ENCODE results near the gene SUPT5H.

DNA sequence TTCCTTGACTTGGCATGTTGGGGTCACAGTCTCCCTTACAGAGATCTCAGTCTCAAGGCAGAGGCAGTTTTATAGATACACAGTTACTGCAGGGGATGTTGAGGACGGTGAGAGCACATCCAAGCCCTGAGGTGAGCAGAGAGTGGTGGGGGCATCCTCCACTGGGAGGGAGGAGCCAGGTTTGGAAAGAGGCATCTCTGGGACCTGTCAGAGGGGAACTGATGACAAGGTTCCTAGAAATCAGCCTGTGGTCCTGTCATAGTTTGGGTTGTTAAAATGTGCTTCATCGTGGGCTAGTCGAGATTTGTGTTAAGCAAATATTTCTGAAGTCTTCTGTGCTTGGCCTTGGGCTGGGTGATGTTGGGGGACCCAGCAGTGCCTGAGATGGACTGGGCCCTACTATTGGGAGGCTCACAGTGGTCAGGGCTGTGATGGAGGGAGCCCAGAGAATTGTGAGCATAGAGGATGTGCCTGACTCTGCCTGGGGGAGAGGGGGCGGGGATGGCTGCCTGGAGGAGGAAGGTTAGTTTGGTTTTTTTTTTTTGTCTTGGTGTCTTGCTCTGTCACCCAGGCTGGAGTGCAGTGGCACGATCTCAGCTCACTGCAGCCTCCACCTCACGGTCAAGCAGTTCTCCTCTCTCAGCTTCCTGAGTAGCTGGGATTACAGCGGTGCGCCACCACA, 3.9 kb downstream of the SUPT5H start:
- TF ChIP-seq, protein P1, sequence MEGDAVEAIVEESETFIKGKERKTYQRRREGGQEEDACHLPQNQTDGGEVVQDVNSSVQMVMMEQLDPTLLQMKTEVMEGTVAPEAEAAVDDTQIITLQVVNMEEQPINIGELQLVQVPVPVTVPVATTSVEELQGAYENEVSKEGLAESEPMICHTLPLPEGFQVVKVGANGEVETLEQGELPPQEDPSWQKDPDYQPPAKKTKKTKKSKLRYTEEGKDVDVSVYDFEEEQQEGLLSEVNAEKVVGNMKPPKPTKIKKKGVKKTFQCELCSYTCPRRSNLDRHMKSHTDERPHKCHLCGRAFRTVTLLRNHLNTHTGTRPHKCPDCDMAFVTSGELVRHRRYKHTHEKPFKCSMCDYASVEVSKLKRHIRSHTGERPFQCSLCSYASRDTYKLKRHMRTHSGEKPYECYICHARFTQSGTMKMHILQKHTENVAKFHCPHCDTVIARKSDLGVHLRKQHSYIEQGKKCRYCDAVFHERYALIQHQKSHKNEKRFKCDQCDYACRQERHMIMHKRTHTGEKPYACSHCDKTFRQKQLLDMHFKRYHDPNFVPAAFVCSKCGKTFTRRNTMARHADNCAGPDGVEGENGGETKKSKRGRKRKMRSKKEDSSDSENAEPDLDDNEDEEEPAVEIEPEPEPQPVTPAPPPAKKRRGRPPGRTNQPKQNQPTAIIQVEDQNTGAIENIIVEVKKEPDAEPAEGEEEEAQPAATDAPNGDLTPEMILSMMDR (IDR thresholded peaks at IDR 0.05), result no peak
- TF ChIP-seq POLR2A (IDR thresholded peaks at IDR 0.05) (no peak), POLR2AphosphoS5 (IDR thresholded peaks at IDR 0.05) (no peak)
